Measurements from ENCODE around the gene OLFM3.

OLFM3 gene

GRCh38 chr1:101938681-101939080, 58.0 kb downstream of the OLFM3 start:
- H2AFZ ChIP-seq (ENCODE audit: low read depth, low read length, severe bottlenecking), result no peak overlapping the region
- H3K79me2 ChIP-seq (ENCODE audit: insufficient read depth, low read length), result no peaks in the 10 kb centered on the region
- no peaks in the 10 kb centered on the region for H3F3A ChIP-seq (ENCODE audit: insufficient read depth)
- H4K20me1 ChIP-seq (ENCODE audit: low read depth, low read length), result no peaks in the 10 kb centered on the region
- H3K27me3 ChIP-seq (ENCODE audit: low read length), result no peaks in the 10 kb centered on the region
- no peak overlapping the region for H3K4me2 ChIP-seq (ENCODE audit: low read depth, low read length, poor library complexity, severe bottlenecking)
- TF ChIP-seq CTCF (IDR thresholded peaks at IDR 0.05; ENCODE audit: insufficient read depth, low read length, poor library complexity, severe bottlenecking) (no peak), EZH2phosphoT487 (conservative IDR thresholded peaks at IDR 0.05; ENCODE audit: low read length) (no peak)
- no peak overlapping the region for H3K27ac ChIP-seq (ENCODE audit: low read depth, low read length)
- H3K36me3 ChIP-seq (ENCODE audit: low read length), result no peaks in the 10 kb centered on the region
- H3K9me3 ChIP-seq (ENCODE audit: insufficient read depth, low read length), result no peaks in the 10 kb centered on the region
- H3K9me2 ChIP-seq (replicated peaks; ENCODE audit: insufficient read depth, low read length), result no peaks in the 10 kb centered on the region
- no peak overlapping the region for H3K9ac ChIP-seq (ENCODE audit: low read length)
- H3K4me3 ChIP-seq (ENCODE audit: insufficient read depth, low read length, poor library complexity, severe bottlenecking), result no peak overlapping the region

GRCh38 chr1:101929343-101929742, 67.4 kb downstream of the OLFM3 start:
- Histone ChIP-seq H3K79me2 (ENCODE audit: insufficient read depth, low read length) (no peaks in the 10 kb centered on the region), H3K27ac (ENCODE audit: low read depth, low read length) (no peak overlapping the region), H3K4me3 (ENCODE audit: insufficient read depth, low read length, poor library complexity, severe bottlenecking) (no peak overlapping the region), H3F3A (ENCODE audit: insufficient read depth) (no peaks in the 10 kb centered on the region), H4K20me1 (ENCODE audit: low read depth, low read length) (no peaks in the 10 kb centered on the region), H3K9me2 (replicated peaks; ENCODE audit: insufficient read depth, low read length) (no peaks in the 10 kb centered on the region; the same call in 1 of the 2 replicates), H3K9me3 (ENCODE audit: insufficient read depth, low read length) (no peaks in the 10 kb centered on the region), H2AFZ (ENCODE audit: low read depth, low read length, severe bottlenecking) (no peak overlapping the region), H3K27me3 (ENCODE audit: low read length) (no peaks in the 10 kb centered on the region), H3K36me3 (ENCODE audit: low read length) (no peaks in the 10 kb centered on the region), H3K9ac (ENCODE audit: low read length) (no peak overlapping the region), H3K4me2 (ENCODE audit: low read depth, low read length, poor library complexity, severe bottlenecking) (no peak overlapping the region)
- TF ChIP-seq CTCF (IDR thresholded peaks at IDR 0.05; ENCODE audit: insufficient read depth, low read length, poor library complexity, severe bottlenecking) (no peak), EZH2phosphoT487 (conservative IDR thresholded peaks at IDR 0.05; ENCODE audit: low read length) (no peak)

- Histone ChIP-seq H3F3A (ENCODE audit: insufficient read depth) (no peaks in the 10 kb centered on the region), H3K4me3 (ENCODE audit: insufficient read depth, low read length, poor library complexity, severe bottlenecking) (no peak overlapping the region), H2AFZ (ENCODE audit: low read depth, low read length, severe bottlenecking) (no peak overlapping the region), H3K27me3 (ENCODE audit: low read length) (no peaks in the 10 kb centered on the region), H3K9ac (ENCODE audit: low read length) (no peak overlapping the region), H3K27ac (ENCODE audit: low read depth, low read length) (no peak overlapping the region), H3K9me3 (ENCODE audit: insufficient read depth, low read length) (no peaks in the 10 kb centered on the region), H3K79me2 (ENCODE audit: insufficient read depth, low read length) (no peaks in the 10 kb centered on the region), H3K36me3 (ENCODE audit: low read length) (no peaks in the 10 kb centered on the region), H3K4me2 (ENCODE audit: low read depth, low read length, poor library complexity, severe bottlenecking) (no peak overlapping the region), H3K9me2 (replicated peaks; ENCODE audit: insufficient read depth, low read length) (no peaks in the 10 kb centered on the region; the same call in 1 of the 2 replicates), H4K20me1 (ENCODE audit: low read depth, low read length) (no peaks in the 10 kb centered on the region)
- TF ChIP-seq CTCF (IDR thresholded peaks at IDR 0.05; ENCODE audit: insufficient read depth, low read length, poor library complexity, severe bottlenecking), result no peak
- no peak for TF ChIP-seq EZH2phosphoT487 (conservative IDR thresholded peaks at IDR 0.05; ENCODE audit: low read length)
These were observed 67.9 kb downstream of the OLFM3 start for GRCh38 chr1:101928829-101929228.

Measured in SU-DHL-6 (cell line).